OCI-LY7 (cell line): Measurements from ENCODE around the gene KIF19. TPM values are rescaled to one million over a fixed set of nuclear protein-coding genes. Genes with fewer than 3 reads are reported as not detected.
A peak's percentile ranks its signal among the peaks of the same experiment; 100 is the strongest.

Experiments
- BruUV-seq: library from RNA; stranded (reverse); fragments of 400-500 nt; replicated peaks from 2 replicates; lab custom pipeline; 2021; lab: Mats Ljungman, UMichigan
- CTCF ChIA-PET: fragments of 300-600 bp; sonication (Branson Sonifier 250); formaldehyde crosslinking; loops from one replicate; lab custom pipeline; 2022; ENCODE audit warnings: antibody characterized with exemption; ENCODE audit not compliant: unreplicated experiment; lab: Charles Lee
- POLR2A ChIA-PET: fragments of 300-600 bp; sonication (Branson Sonifier 250); formaldehyde crosslinking; loops from one replicate; lab custom pipeline; 2022; ENCODE audit warnings: antibody characterized with exemption; lab: Charles Lee
- DNase-seq: peaks from one replicate; pipeline ENCODE4 v3.0.0-alpha.2; 2015; ENCODE audit warnings: low spot score
- H2AFZ ChIP-seq: fragments of 200-600 bp; sonication (generic), shearing (Covaris generic); 2 replicates; pipeline ENCODE4 v1.6.1; 2014; ENCODE audit warnings: mild to moderate bottlenecking, antibody characterized with exemption, low read length, moderate library complexity
- H3K27ac ChIP-seq: fragments of 200-600 bp; sonication (generic); 2 replicates; pipeline ENCODE4 v1.5.1; 2014; ENCODE audit warnings: mixed run types, low read depth, mild to moderate bottlenecking, moderate library complexity, low read length, inconsistent platforms; ENCODE audit not compliant: poor library complexity, severe bottlenecking
- H3K36me3 ChIP-seq: fragments of 200-600 bp; sonication (generic); 2 replicates; pipeline ENCODE4 v1.6.1; 2014; ENCODE audit warnings: mild to moderate bottlenecking, antibody characterized with exemption, low read length, moderate library complexity, mixed read lengths; ENCODE audit not compliant: insufficient read depth
- H3K4me1 ChIP-seq: fragments of 200-600 bp; sonication (generic); 2 replicates; pipeline ENCODE4 v1.5.1; 2014; ENCODE audit warnings: mild to moderate bottlenecking, low read length; ENCODE audit not compliant: insufficient read depth, poor library complexity, severe bottlenecking
- H3K4me2 ChIP-seq: fragments of 200-600 bp; sonication (generic); 2 replicates; pipeline ENCODE4 v1.6.1; 2014; ENCODE audit warnings: mild to moderate bottlenecking, low read length
- H3K4me3 ChIP-seq: fragments of 200-600 bp; sonication (generic); 2 replicates; pipeline ENCODE4 v1.5.1; 2014; ENCODE audit warnings: mild to moderate bottlenecking, low read depth, low read length; ENCODE audit not compliant: poor library complexity, severe bottlenecking
- H3K79me2 ChIP-seq: fragments of 200-600 bp; sonication (generic); 2 replicates; pipeline ENCODE4 v1.6.1; 2016; ENCODE audit warnings: low read depth, mild to moderate bottlenecking, low read length, moderate library complexity, mixed read lengths; ENCODE audit not compliant: insufficient read depth
- H3K9me2 ChIP-seq: fragments of 200-600 bp; sonication (generic); 2 replicates; pipeline ENCODE4 v1.6.1; 2016; ENCODE audit warnings: mild to moderate bottlenecking, low read length, mixed read lengths; ENCODE audit not compliant: insufficient read depth
- H3K9me3 ChIP-seq: fragments of 200-600 bp; sonication (generic); 2 replicates; pipeline ENCODE4 v1.6.1; 2014; ENCODE audit warnings: mild to moderate bottlenecking, mixed run types, low read length, mixed read lengths
- H4K20me1 ChIP-seq: fragments of 200-600 bp; sonication (generic); 2 replicates; pipeline ENCODE4 v1.6.1; 2014; ENCODE audit warnings: mild to moderate bottlenecking, antibody characterized with exemption, low read length, moderate library complexity, mixed read lengths; ENCODE audit not compliant: insufficient read depth
- CTCF ChIP-seq: fragments of 200-600 bp; sonication (generic); conservative IDR thresholded peaks from 2 replicates; pipeline ENCODE4 v1.5.1; 2014; ENCODE audit warnings: mild to moderate bottlenecking, antibody characterized with exemption, low read length, moderate library complexity, mixed read lengths
- EZH2phosphoT487 ChIP-seq: fragments of 200-600 bp; sonication (generic); IDR thresholded peaks from 2 replicates; pipeline ENCODE4 v1.6.1; 2018; ENCODE audit warnings: low read depth, borderline replicate concordance, mild to moderate bottlenecking, mixed run types, antibody characterized with exemption, low read length, moderate library complexity, mixed read lengths
- intact Hi-C: fragments of 100-400 bp; cut with micrococcal nuclease; formaldehyde crosslinking; loops from one replicate; pipeline ENCODE4 v1.10.0; 2022; ENCODE audit not compliant: unreplicated experiment
- total RNA-seq, 2 experiments: library from RNA; depleted of rRNA in 1 of 2; stranded (reverse); fragments of >200 nt in 1 of 2; shearing (Covaris generic) in 1 of 2; gene quantifications; 2 replicates each; pipeline ENCODE4 v1.2.3, GENCODE V29; 2014 to 2022

KIF19 gene
- total RNA-seq, 2 experiments from 2014 or later, result not detected

DNA sequence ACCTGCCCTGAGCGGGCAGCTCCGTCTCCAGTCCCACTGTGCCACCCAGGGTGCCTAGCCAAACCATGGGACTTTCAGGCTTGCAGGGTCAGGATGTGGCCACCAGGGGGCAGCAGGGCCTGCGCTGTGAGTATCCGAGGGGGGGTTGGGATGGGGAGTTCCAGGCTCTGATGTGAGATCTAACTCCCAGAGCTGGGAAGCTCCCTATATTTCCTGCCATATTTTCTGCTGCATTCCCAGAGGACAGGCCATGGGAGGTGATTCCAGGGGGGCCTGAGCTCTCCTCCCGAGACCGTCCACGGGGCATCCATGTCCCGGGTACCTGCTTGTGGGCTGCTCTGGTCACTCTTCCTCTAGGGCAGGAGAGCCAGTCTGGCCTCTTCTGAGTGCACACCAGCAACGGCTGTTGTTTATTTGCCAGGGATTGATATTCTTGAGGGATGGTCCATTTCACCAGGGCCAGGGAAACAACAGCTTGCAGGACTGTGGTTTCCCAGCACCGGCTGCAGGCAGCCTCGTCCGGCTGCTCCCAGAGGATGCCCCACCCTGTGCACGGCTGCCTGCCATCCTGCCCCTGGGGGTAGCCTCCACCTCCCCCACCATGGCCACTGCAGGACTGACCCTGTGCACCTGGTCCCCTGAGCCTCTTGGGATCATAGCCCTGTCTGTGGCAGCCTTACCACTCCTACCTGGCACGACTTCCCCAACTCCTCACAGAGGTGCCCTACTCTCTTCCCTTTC is 42.5 kb downstream of the KIF19 start:
- H3K9me2 ChIP-seq, result no peaks in the 10 kb centered on the region
- no peaks in the 10 kb centered on the region for H3K36me3 ChIP-seq
- intact Hi-C loops, result loop anchor here (1.0 kb wide), 2 partner anchors 89 to 125 kb away; no protein-coding TSS in a partner anchor
- H3K9me3 ChIP-seq, result no peaks in the 10 kb centered on the region
- peaks cover 6% of the 10 kb centered on the region for H3K4me1 ChIP-seq
- BruUV-seq, result no TSS peak
- no peaks in the 10 kb centered on the region for H4K20me1 ChIP-seq
- H2AFZ ChIP-seq, result no peak overlapping the region
- CTCF ChIA-PET, result interaction anchor here (0.5 to 1.5 kb wide), 7 partner anchors 9 to 162 kb away, joined by 3 to 4 read pairs (median 3); no protein-coding TSS in a partner anchor
- POLR2A ChIA-PET, result interaction anchor here (0.6 to 1.5 kb wide), 6 partner anchors 24 to 314 kb away, joined by 3 to 5 read pairs (median 4); no protein-coding TSS in a partner anchor
- H3K4me2 ChIP-seq, result no peak overlapping the region
- peak; percentile 71 for DNase-seq
- TF ChIP-seq EZH2phosphoT487, result no peak
- peak; percentile 99 for TF ChIP-seq CTCF
- H3K4me3 ChIP-seq, result no peak overlapping the region
- no peaks in the 10 kb centered on the region for H3K79me2 ChIP-seq
- no peak overlapping the region for H3K27ac ChIP-seq

DNA sequence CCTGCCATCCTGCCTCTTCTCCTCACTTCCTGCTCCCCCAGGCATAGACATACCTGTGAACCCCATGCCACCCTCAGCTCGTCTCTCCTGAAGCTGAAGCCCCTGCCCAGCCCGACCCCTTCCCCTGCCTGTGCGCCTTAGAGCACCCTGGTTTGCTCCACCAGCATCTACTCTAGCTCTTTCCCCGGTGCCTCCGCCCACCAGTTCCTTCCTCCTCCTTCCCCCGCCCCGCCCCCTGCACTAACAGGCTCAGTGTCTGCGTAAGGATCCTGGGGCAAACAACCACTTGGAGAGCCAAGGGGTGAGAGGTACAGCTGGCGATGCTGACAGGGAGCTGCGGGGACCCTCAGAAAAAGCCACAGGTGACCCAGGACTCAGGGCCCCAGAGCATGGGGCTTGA is 43.2 kb downstream of the KIF19 start:
- Histone ChIP-seq H2AFZ (no peak overlapping the region), H3K36me3 (no peaks in the 10 kb centered on the region), H3K9me3 (no peaks in the 10 kb centered on the region), H3K4me3 (no peak overlapping the region), H3K4me2 (no peak overlapping the region), H4K20me1 (no peaks in the 10 kb centered on the region), H3K79me2 (no peaks in the 10 kb centered on the region), H3K9me2 (no peaks in the 10 kb centered on the region), H3K27ac (no peak overlapping the region), H3K4me1 (peaks cover 6% of the 10 kb centered on the region)
- no peak for TF ChIP-seq CTCF
- no peak for TF ChIP-seq EZH2phosphoT487
- ChIA-PET POLR2A (interaction anchor here (0.6 to 1.5 kb wide), 3 partner anchors 24 to 163 kb away, joined by 3 to 5 read pairs (median 5); no protein-coding TSS in a partner anchor), CTCF (interaction anchor here (1.5 kb wide), 1 partner anchor 9 kb away, joined by 4 read pairs; no protein-coding TSS in a partner anchor)
- intact Hi-C loops, result no loop called here
- DNase-seq, result peak; percentile 38
- BruUV-seq, result no TSS peak
